Fibroblast of lung (primary cell): ENCODE data around the gene MTOR. TPM values are rescaled to one million over a fixed set of nuclear protein-coding genes. Genes with fewer than 3 reads are reported as not detected.

ENCODE experiments used
- DNase-seq, 2 donors: peaks; one replicate each; pipeline versions ENCODE4 v3.0.0 to v3.0.0-alpha.2; 2010; ENCODE audit warnings: low read depth in 2 of 2
- H2AFZ ChIP-seq: 2 replicates; pipeline ENCODE4 v1.5.1; 2012; ENCODE audit warnings: low read length, control low read depth, inconsistent platforms
- H3K27ac ChIP-seq: 2 replicates; pipeline ENCODE4 v1.5.1; 2011; ENCODE audit warnings: low read length, control low read depth; ENCODE audit not compliant: insufficient read depth
- H3K27me3 ChIP-seq: 2 replicates; pipeline ENCODE4 v1.5.1; 2011; ENCODE audit warnings: mild to moderate bottlenecking, low read length; ENCODE audit not compliant: control insufficient read depth, insufficient read depth
- H3K36me3 ChIP-seq: 2 replicates; pipeline ENCODE4 v1.5.1; 2011; ENCODE audit warnings: low read length; ENCODE audit not compliant: control insufficient read depth, insufficient read depth
- H3K4me1 ChIP-seq: 2 replicates; pipeline ENCODE4 v1.5.1; 2011; ENCODE audit warnings: low read length; ENCODE audit not compliant: control insufficient read depth, insufficient read depth; ENCODE audit errors: extremely low read depth
- H3K4me2 ChIP-seq: 2 replicates; pipeline ENCODE4 v1.5.1; 2011; ENCODE audit warnings: low read length, control low read depth; ENCODE audit not compliant: insufficient read depth; ENCODE audit errors: extremely low read depth
- H3K4me3 ChIP-seq, 4 experiments: fragments of 200-600 bp in 1 of 4; sonication (generic) in 1 of 4; replicated peaks in 1 of 4; 2 replicates each; pipeline ENCODE4 v1.5.1; 2011 to 2016; ENCODE audit warnings: low read length in 4 of 4, low read depth in 3 of 4, mild to moderate bottlenecking in 3 of 4, control low read depth in 2 of 4, inconsistent platforms in 1 of 4, mixed read lengths in 1 of 4; ENCODE audit not compliant: insufficient read depth in 1 of 4; ENCODE audit errors: control extremely low read depth in 1 of 4
- H3K79me2 ChIP-seq: 2 replicates; pipeline ENCODE4 v1.5.1; 2012; ENCODE audit warnings: mild to moderate bottlenecking, low read length, inconsistent platforms; ENCODE audit not compliant: control insufficient read depth, insufficient read depth
- H3K9ac ChIP-seq: 2 replicates; pipeline ENCODE4 v1.5.1; 2011; ENCODE audit warnings: mild to moderate bottlenecking, low read length, control low read depth; ENCODE audit not compliant: insufficient read depth
- H3K9me3 ChIP-seq: 2 replicates; pipeline ENCODE4 v1.5.1; 2012; ENCODE audit warnings: low read depth, low read length; ENCODE audit not compliant: control insufficient read depth, insufficient read depth
- H4K20me1 ChIP-seq: 2 replicates; pipeline ENCODE4 v1.5.1; 2011; ENCODE audit warnings: low read length; ENCODE audit not compliant: control insufficient read depth, insufficient read depth; ENCODE audit errors: extremely low read depth
- EZH2 ChIP-seq: IDR thresholded peaks from 2 replicates; pipeline ENCODE4 v1.5.1; 2012; ENCODE audit warnings: low read length, control low read depth, mild to moderate bottlenecking; ENCODE audit errors: missing control alignments
- polyA plus RNA-seq, 2 donors: library from polyadenylated mRNA; depleted of rRNA in 1 of 2; stranded (reverse) in 1 of 2; unstranded in 1 of 2; fragments of >200 nt; gene quantifications; 2 replicates each; pipeline ENCODE4 v1.2.1, GENCODE V29; 2011 to 2012; ENCODE audit warnings: missing spikeins in 1 of 2
- total RNA-seq: library from RNA; depleted of rRNA; stranded (reverse); fragments of >200 nt; gene quantifications from 2 replicates; pipeline ENCODE4 v1.2.1, GENCODE V29; 2014
- TF ChIP-seq, protein P1 (sequence below), 2 donors: IDR thresholded peaks in 1 of 2; conservative IDR thresholded peaks in 1 of 2; 1 replicate in 1 of 2; 2 replicates in 1 of 2; pipeline ENCODE4 v1.5.1; 2011 to 2012; ENCODE audit warnings: low read length in 2 of 2, control low read depth in 1 of 2, inconsistent platforms in 1 of 2, low read depth in 1 of 2, mild to moderate bottlenecking in 1 of 2

Gene MTOR
- total and polyA plus RNA-seq, 2 donors (not counting 1 experiment from before 2014, with no cell fraction given): 20.2 to 36.2 TPM

DNA sequence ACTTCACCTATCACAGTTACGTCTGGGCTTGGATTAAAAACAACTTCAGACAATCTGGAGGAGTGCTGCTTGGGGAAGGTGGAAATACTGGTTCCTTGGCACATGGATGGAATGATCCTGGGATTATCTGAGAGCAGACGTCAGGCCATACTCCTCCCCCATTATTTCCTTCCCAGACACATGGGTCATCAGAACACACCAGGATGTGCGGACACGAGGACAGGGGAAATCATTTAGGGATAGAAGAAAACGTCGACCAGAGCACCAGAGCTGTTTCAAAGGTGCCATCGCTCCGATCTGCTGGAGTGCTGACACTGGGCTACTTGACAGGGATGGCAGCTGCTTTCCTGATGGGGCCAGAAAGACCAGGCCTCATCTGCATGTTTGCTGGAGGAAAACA lies 105.0 kb downstream of the MTOR start:
- Histone ChIP-seq H3K4me2 (no peak overlapping the region), H2AFZ (no peak overlapping the region), H3K27ac (peak overlapping the region; percentile 83), H3K4me1 (peaks cover 15% of the 10 kb centered on the region), H3K27me3 (no peaks in the 10 kb centered on the region), H3K4me3 (no peak overlapping the region), H3K9me3 (no peaks in the 10 kb centered on the region), H4K20me1 (no peaks in the 10 kb centered on the region), H3K9ac (no peak overlapping the region), H3K79me2 (no peaks in the 10 kb centered on the region), H3K36me3 (no peaks in the 10 kb centered on the region)
- DNase-seq: no peak
- no peak for TF ChIP-seq EZH2
- TF ChIP-seq, protein P1, sequence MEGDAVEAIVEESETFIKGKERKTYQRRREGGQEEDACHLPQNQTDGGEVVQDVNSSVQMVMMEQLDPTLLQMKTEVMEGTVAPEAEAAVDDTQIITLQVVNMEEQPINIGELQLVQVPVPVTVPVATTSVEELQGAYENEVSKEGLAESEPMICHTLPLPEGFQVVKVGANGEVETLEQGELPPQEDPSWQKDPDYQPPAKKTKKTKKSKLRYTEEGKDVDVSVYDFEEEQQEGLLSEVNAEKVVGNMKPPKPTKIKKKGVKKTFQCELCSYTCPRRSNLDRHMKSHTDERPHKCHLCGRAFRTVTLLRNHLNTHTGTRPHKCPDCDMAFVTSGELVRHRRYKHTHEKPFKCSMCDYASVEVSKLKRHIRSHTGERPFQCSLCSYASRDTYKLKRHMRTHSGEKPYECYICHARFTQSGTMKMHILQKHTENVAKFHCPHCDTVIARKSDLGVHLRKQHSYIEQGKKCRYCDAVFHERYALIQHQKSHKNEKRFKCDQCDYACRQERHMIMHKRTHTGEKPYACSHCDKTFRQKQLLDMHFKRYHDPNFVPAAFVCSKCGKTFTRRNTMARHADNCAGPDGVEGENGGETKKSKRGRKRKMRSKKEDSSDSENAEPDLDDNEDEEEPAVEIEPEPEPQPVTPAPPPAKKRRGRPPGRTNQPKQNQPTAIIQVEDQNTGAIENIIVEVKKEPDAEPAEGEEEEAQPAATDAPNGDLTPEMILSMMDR (conservative IDR thresholded peaks at IDR 0.05 in 1 of 2, IDR thresholded peaks at IDR 0.05 in 1 of 2; ENCODE audit: low read depth in 1 of 2, low read length in 2 of 2): no peak

DNA sequence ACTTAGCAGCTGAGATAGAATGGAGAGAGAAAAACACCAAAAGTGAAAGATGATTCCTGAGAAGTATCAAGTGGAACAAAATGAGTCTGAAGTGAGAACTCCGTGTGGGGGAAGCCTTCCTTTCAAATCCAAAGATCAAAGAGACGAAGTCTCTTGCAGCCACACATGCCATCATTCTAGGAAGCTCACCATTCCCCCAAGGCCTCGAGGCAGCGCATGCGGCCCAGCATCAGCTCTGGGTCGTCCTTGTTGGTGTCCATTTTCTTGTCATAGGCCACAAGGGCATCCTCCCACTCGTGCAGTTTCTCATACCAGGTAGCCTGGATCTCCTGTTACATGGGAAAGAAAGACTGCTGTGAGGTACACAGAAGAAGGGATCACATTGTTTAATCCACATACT lies 105.4 kb downstream of the MTOR start:
- no peak overlapping the region for H2AFZ ChIP-seq
- H4K20me1 ChIP-seq: no peaks in the 10 kb centered on the region
- TF ChIP-seq EZH2: no peak
- TF ChIP-seq, protein P1 (conservative IDR thresholded peaks at IDR 0.05 in 1 of 2, IDR thresholded peaks at IDR 0.05 in 1 of 2; ENCODE audit: low read depth in 1 of 2, low read length in 2 of 2): no peak
- no peak for DNase-seq
- H3K79me2 ChIP-seq: no peaks in the 10 kb centered on the region
- H3K36me3 ChIP-seq: no peaks in the 10 kb centered on the region
- H3K27ac ChIP-seq: peak overlapping the region; percentile 83
- no peak overlapping the region for H3K4me2 ChIP-seq
- H3K9ac ChIP-seq: no peak overlapping the region
- H3K4me1 ChIP-seq: peaks cover 15% of the 10 kb centered on the region
- H3K27me3 ChIP-seq: no peaks in the 10 kb centered on the region
- no peak overlapping the region for H3K4me3 ChIP-seq
- H3K9me3 ChIP-seq: no peaks in the 10 kb centered on the region

DNA sequence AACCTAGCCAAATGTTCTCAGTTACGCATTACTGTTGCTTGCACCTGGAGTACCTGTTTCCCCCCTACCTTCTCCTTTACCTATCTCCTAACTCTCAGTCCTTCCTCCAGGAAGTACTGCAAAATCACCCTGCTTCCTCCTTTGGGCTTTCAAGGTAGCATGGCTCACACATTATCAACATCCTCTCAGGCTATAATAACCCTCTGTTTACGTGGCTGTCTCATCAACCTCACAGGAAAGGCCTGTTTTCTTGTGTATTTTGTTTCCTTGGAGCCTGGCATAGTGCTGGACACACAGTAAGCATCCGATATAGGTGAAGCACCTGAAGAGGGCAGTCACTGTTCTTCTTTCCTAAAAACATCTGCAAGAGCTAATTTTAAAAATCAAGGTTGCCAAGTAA lies 105.9 kb downstream of the MTOR start:
- Histone ChIP-seq H2AFZ (no peak overlapping the region), H3K4me2 (no peak overlapping the region), H3K79me2 (no peaks in the 10 kb centered on the region), H4K20me1 (no peaks in the 10 kb centered on the region), H3K4me3 (no peak overlapping the region), H3K27me3 (no peaks in the 10 kb centered on the region), H3K4me1 (peaks cover 15% of the 10 kb centered on the region), H3K9me3 (no peaks in the 10 kb centered on the region), H3K36me3 (no peaks in the 10 kb centered on the region), H3K9ac (no peak overlapping the region), H3K27ac (no peak overlapping the region)
- no peak for TF ChIP-seq EZH2
- TF ChIP-seq, protein P1 (conservative IDR thresholded peaks at IDR 0.05 in 1 of 2, IDR thresholded peaks at IDR 0.05 in 1 of 2; ENCODE audit: low read depth in 1 of 2, low read length in 2 of 2): no peak
- DNase-seq: no peak
